Urinary bladder (tissue), 4 donors: Measurements from ENCODE around the gene IMMP2L. TPM values are rescaled to one million over a fixed set of nuclear protein-coding genes. Genes with fewer than 3 reads are reported as not detected.
"Not testable (repeated sequence)": the region's sequence is repeated elsewhere in the genome, so short reads cannot be mapped to it uniquely, and the experiment has no call there.

ENCODE experiments used
- DNase-seq: peaks from one replicate; pipeline ENCODE4 v3.0.0-alpha.2; 2015; ENCODE audit errors: extremely low spot score
- H3K27ac ChIP-seq: one replicate; pipeline ENCODE4 v1.5.1; 2013; ENCODE audit warnings: low read depth, mild to moderate bottlenecking, moderate library complexity
- H3K36me3 ChIP-seq: one replicate; pipeline ENCODE4 v1.6.1; 2013; ENCODE audit warnings: mild to moderate bottlenecking, moderate library complexity; ENCODE audit not compliant: insufficient read depth
- H3K4me1 ChIP-seq: one replicate; pipeline ENCODE4 v1.6.1; 2013; ENCODE audit warnings: mild to moderate bottlenecking, moderate library complexity; ENCODE audit not compliant: insufficient read depth
- H3K4me3 ChIP-seq: one replicate; pipeline ENCODE4 v1.5.1; 2013; ENCODE audit warnings: low read depth, low read length
- WGBS: extraction: QIAGEN DNeasy Blood & Tissue Kit; methylation state at CpG from one replicate; pipeline ENCODE4 v1.1.7; 2013; 5-methylcytosine and 5-hydroxymethylcytosine counted together
- polyA plus RNA-seq: library from polyadenylated mRNA; stranded (reverse); fragments of 200-250 nt; gene quantifications from one replicate; pipeline ENCODE4 v1.2.3, GENCODE V29; 2013
- total RNA-seq: library from RNA; depleted of rRNA; stranded (reverse); fragments of >200 nt; gene quantifications from one replicate; pipeline ENCODE4 v1.2.3, GENCODE V29; 2014
- donor health status: healthy with polysubstance abuse.
- donor health status: healthy.

IMMP2L gene
- total and polyA plus RNA-seq, 2 donors, result 22.4 to 26.2 TPM

- Histone ChIP-seq H3K4me1 (no peaks in the 10 kb centered on the region), H3K4me3 (no peak overlapping the region), H3K27ac (no peak overlapping the region), H3K36me3 (no peaks in the 10 kb centered on the region)
- DNase-seq, result no peak
- over 99% methylated on average over 2 of the region's 2 CpGs for WGBS
Measured at GRCh38 chr7:111282626-111283025, 279.7 kb downstream of the IMMP2L start.

GRCh38 chr7:111274857-111275256, 287.4 kb downstream of the IMMP2L start:
- no peak overlapping the region for H3K27ac ChIP-seq
- no peak for DNase-seq
- no peaks in the 10 kb centered on the region for H3K36me3 ChIP-seq
- WGBS, result 68% methylated on average over 5 of the region's 5 CpGs
- no peaks in the 10 kb centered on the region for H3K4me1 ChIP-seq
- H3K4me3 ChIP-seq, result no peak overlapping the region

- H3K4me3 ChIP-seq, result no peak overlapping the region
- no peak for DNase-seq
- H3K27ac ChIP-seq, result no peak overlapping the region
- H3K4me1 ChIP-seq, result no peaks in the 10 kb centered on the region
- no peaks in the 10 kb centered on the region for H3K36me3 ChIP-seq
Measured at GRCh38 chr7:111272092-111272491, 290.2 kb downstream of the IMMP2L start.

GRCh38 chr7:111270794-111271193, 291.5 kb downstream of the IMMP2L start:
- DNase-seq, H3K36me3 ChIP-seq, H3K27ac ChIP-seq, H3K4me1 ChIP-seq, H3K4me3 ChIP-seq: not testable (repeated sequence)
- 96% methylated on average over 2 of the region's 2 CpGs for WGBS

GRCh38 chr7:111268941-111269340, 293.4 kb downstream of the IMMP2L start:
- Histone ChIP-seq H3K27ac (no peak overlapping the region), H3K4me1 (no peaks in the 10 kb centered on the region), H3K4me3 (no peak overlapping the region), H3K36me3 (no peaks in the 10 kb centered on the region)
- no peak for DNase-seq
- WGBS, result 86% methylated on average over 1 of the region's 1 CpG

- no peak for DNase-seq
- H3K27ac ChIP-seq, result no peak overlapping the region
- no peak overlapping the region for H3K4me3 ChIP-seq
- WGBS, result 71% methylated on average over 2 of the region's 2 CpGs
- no peaks in the 10 kb centered on the region for H3K4me1 ChIP-seq
- no peaks in the 10 kb centered on the region for H3K36me3 ChIP-seq
Measured at GRCh38 chr7:111266613-111267012, 295.7 kb downstream of the IMMP2L start.

DNA sequence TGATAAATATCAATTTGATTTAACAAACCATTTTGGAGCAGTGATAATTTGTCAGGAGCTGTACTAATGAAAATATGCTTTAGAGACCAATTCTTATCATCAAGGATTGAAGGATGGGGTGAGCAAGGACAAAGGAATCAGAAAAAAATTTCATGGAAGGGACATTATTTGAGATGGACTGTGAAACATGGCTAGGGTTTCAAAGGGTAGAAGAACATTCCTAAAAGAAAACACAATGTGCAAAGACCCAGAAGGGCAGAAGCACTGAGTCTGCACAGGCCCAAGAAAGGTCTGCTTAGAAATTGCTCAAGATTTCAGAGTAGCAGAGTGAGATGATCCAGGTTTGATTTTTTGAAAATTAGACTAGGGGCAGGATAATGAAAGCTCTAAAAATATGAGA, 296.9 kb downstream of the IMMP2L start:
- Histone ChIP-seq H3K4me3 (no peak overlapping the region), H3K4me1 (no peaks in the 10 kb centered on the region), H3K36me3 (no peaks in the 10 kb centered on the region), H3K27ac (no peak overlapping the region)
- DNase-seq, result no peak

GRCh38 chr7:111264981-111265380, 297.3 kb downstream of the IMMP2L start:
- H3K4me1 ChIP-seq, result no peaks in the 10 kb centered on the region
- 80% methylated on average over 1 of the region's 1 CpG for WGBS
- DNase-seq, result no peak
- H3K36me3 ChIP-seq, result no peaks in the 10 kb centered on the region
- H3K4me3 ChIP-seq, result no peak overlapping the region
- H3K27ac ChIP-seq, result no peak overlapping the region

GRCh38 chr7:111264111-111264868, 298.0 kb downstream of the IMMP2L start:
- Histone ChIP-seq H3K4me1 (no peaks in the 10 kb centered on the region), H3K36me3 (no peaks in the 10 kb centered on the region), H3K27ac (no peak overlapping the region), H3K4me3 (no peak overlapping the region)
- DNase-seq, result no peak
- 76% methylated on average over 4 of the region's 4 CpGs for WGBS

DNA sequence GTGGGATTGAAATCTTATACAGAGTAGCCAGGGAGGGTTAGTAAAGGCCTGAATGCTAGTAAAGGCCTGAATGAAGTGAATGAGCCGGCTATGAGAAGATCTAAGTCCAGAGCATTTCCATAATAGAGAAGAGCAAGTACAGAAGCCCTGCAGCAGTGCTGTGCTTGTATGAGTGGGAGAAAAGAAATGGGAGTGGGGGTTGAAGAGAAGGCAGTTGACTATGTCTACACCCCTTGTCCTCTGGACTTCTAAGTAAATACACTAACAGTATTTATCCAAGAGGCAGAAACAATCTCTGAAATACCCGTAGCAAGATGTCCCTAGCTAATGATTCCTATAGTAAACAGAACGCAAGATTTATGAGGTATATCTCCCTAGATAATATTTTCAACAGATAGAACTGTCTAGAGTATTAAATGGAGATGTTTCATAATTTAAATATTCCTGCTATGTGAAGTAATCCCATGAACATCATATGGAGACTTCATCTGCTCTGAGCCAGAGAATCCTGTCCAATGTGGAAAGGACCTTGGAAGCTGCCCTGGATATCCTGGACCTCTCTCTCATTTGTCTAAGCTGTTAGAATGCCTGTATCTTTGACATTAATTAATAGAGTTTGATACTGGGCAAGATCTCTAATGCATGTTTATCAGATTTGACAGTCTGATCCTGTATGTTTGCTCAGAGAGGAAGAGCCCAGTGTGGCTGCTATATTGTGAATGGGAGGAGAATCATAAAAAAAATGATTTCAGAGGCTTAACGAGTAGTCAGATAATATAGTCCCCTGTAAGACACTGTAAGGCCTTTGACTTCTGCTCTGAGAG, 299.8 kb downstream of the IMMP2L start:
- WGBS, result 61% methylated on average over 4 of the region's 4 CpGs
- Histone ChIP-seq H3K36me3 (no peaks in the 10 kb centered on the region), H3K4me1 (no peaks in the 10 kb centered on the region), H3K27ac (no peak overlapping the region), H3K4me3 (no peak overlapping the region)
- no peak for DNase-seq

- no peaks in the 10 kb centered on the region for H3K36me3 ChIP-seq
- DNase-seq, result no peak
- 92% methylated on average over 3 of the region's 3 CpGs for WGBS
Measured at GRCh38 chr7:111261496-111261895, 300.8 kb downstream of the IMMP2L start.

DNA sequence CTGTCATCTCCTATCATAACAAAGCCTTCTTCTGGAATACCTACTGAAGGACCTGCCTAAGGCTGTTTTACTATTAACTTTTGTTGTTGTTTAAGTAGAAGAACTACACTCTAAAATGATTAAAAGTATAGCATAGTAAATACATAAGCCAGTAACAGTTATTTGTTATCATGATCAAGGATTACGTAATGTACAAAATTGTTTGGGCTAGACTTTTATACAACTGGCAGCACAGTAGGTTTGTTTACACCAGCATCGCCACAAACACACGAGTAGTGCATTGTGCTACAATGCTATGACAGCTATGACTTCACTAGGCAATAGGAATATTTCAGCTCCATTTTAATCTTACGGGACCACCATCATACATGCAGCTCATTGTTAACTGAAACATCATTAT, 302.3 kb downstream of the IMMP2L start:
- no peak overlapping the region for H3K4me3 ChIP-seq
- no peaks in the 10 kb centered on the region for H3K36me3 ChIP-seq
- H3K4me1 ChIP-seq, result no peaks in the 10 kb centered on the region
- no peak overlapping the region for H3K27ac ChIP-seq
- DNase-seq, result no peak
- WGBS, result 89% methylated on average over 4 of the region's 4 CpGs

More at GRCh38 chr7:111261496-111261895, 300.8 kb downstream of the IMMP2L start:
- H3K4me1 ChIP-seq, result no peaks in the 10 kb centered on the region
- no peak overlapping the region for H3K4me3 ChIP-seq
- H3K27ac ChIP-seq, result no peak overlapping the region

- H3K27ac ChIP-seq, result no peak overlapping the region
- no peaks in the 10 kb centered on the region for H3K36me3 ChIP-seq
- no peak for DNase-seq
- no peaks in the 10 kb centered on the region for H3K4me1 ChIP-seq
- whole genome bisulfite sequencing, result 88% methylated on average over 1 of the region's 1 CpG
- H3K4me3 ChIP-seq, result no peak overlapping the region
Measured at GRCh38 chr7:111256391-111256790, 305.9 kb downstream of the IMMP2L start.

GRCh38 chr7:111255576-111255975, 306.7 kb downstream of the IMMP2L start:
- no peak for DNase-seq
- no peak overlapping the region for H3K4me3 ChIP-seq
- no peak overlapping the region for H3K27ac ChIP-seq
- H3K4me1 ChIP-seq, result no peaks in the 10 kb centered on the region
- no peaks in the 10 kb centered on the region for H3K36me3 ChIP-seq
